K562 (cell line): ENCODE measurements around the gene ZMIZ1. TPM values are rescaled to one million over a fixed set of nuclear protein-coding genes. Genes with fewer than 3 reads are reported as not detected.

Experiments
- CHAMP1 ChIP-seq: fragments of 450-650 bp; IDR thresholded peaks from 2 replicates; pipeline ENCODE4 v1.6.1; 2016; ENCODE audit warnings: mild to moderate bottlenecking
- CHCHD3 ChIP-seq: fragments of 250-450 bp; sonication (Bioruptor Pico); IDR thresholded peaks from 2 replicates; pipeline ENCODE4 v2.1.2; 2022; ENCODE audit warnings: mild to moderate bottlenecking
- CHD4 ChIP-seq: fragments of 200-600 bp; sonication (generic); IDR thresholded peaks from 3 replicates; pipeline ENCODE4 v1.6.1; 2012; ENCODE audit warnings: low read depth, mild to moderate bottlenecking, mixed read lengths, low read length, inconsistent platforms; ENCODE audit not compliant: insufficient read depth, insufficient replicate concordance, poor library complexity, severe bottlenecking
- DEAF1 ChIP-seq: fragments of 450-650 bp; formaldehyde crosslinking; IDR thresholded peaks from 2 replicates; pipeline ENCODE4 v1.4.0; 2020; ENCODE audit warnings: mild to moderate bottlenecking, moderate library complexity
- ERF ChIP-seq: fragments of 450-650 bp; formaldehyde crosslinking; IDR thresholded peaks from 2 replicates; pipeline ENCODE4 v1.4.0; 2020; ENCODE audit warnings: mild to moderate bottlenecking, mixed read lengths
- GTF2E2 ChIP-seq: fragments of 200-800 bp; sonication (Bioruptor generic); IDR thresholded peaks from 2 replicates; pipeline ENCODE4 v1.6.1; 2016; ENCODE audit warnings: missing genetic modification characterization, missing compliant biosample characterization
- IRF9 ChIP-seq: fragments of 450-650 bp; IDR thresholded peaks from 2 replicates; pipeline ENCODE4 v1.6.1; 2016; ENCODE audit warnings: missing biosample characterization, missing genetic modification characterization
- MCM5 ChIP-seq: fragments of 450-650 bp; IDR thresholded peaks from 2 replicates; pipeline ENCODE4 v1.6.1; 2016; ENCODE audit warnings: low read depth
- PHTF2 ChIP-seq: fragments of 250-450 bp; sonication (Bioruptor Pico); IDR thresholded peaks from 2 replicates; pipeline ENCODE4 v1.5.0; 2021; ENCODE audit warnings: mild to moderate bottlenecking
- PURB ChIP-seq: sonication (generic); formaldehyde crosslinking; IDR thresholded peaks from 2 replicates; pipeline ENCODE4 v1.9.0; 2021; ENCODE audit warnings: low read depth, mild to moderate bottlenecking, missing genetic modification reagents
- SMARCB1 ChIP-seq: IDR thresholded peaks from 2 replicates; pipeline ENCODE4 v1.6.1; 2011; ENCODE audit warnings: improper control_type of control experiment, low read depth; ENCODE audit not compliant: insufficient read length
- ZFP30 ChIP-seq: fragments of 250-450 bp; sonication (Bioruptor Pico); IDR thresholded peaks from 2 replicates; pipeline ENCODE4 v1.8.0; 2022; ENCODE audit warnings: moderate library complexity, mild to moderate bottlenecking, inconsistent platforms, borderline replicate concordance
- ZNF121 ChIP-seq: sonication (generic); formaldehyde crosslinking; conservative IDR thresholded peaks from 2 replicates; pipeline ENCODE4 v1.8.0; 2022; ENCODE audit warnings: missing genetic modification reagents
- ZNF316 ChIP-seq: fragments of 450-650 bp; IDR thresholded peaks from 2 replicates; pipeline ENCODE4 v1.6.1; 2016
- ZNF57 ChIP-seq: fragments of 450-650 bp; formaldehyde crosslinking; IDR thresholded peaks from 2 replicates; pipeline ENCODE4 v1.4.0; 2020; ENCODE audit warnings: mild to moderate bottlenecking, moderate library complexity
- ZNF589 ChIP-seq: fragments of 200-800 bp; sonication (Bioruptor generic); IDR thresholded peaks from 2 replicates; pipeline ENCODE4 v1.6.1; 2016; ENCODE audit warnings: low read depth, missing genetic modification characterization, missing compliant biosample characterization
- polyA plus RNA-seq, 8 experiments: library from polyadenylated mRNA; depleted of rRNA in 4 of 8; stranded (reverse) in 5 of 8; unstranded in 3 of 8; fragments of >200 nt; fragmentation: Nextera tagmentation in 2 of 8; fragmentation: Illumina TruSeq in 1 of 8; extraction: Ambion mirVana in 2 of 8; extraction: Trizol in 1 of 8; gene quantifications; 2 replicates each; pipeline versions ENCODE4 v1.2.1 to v1.2.3, GENCODE V29; 2011 to 2014; ENCODE audit warnings: inconsistent platforms in 1 of 8, missing spikeins in 1 of 8
- total RNA-seq, 7 experiments: library from RNA; depleted of rRNA in 6 of 7; stranded (reverse); fragments of >200 nt in 6 of 7; fragmentation: Illumina TruSeq in 2 of 7; extraction: Trizol in 2 of 7; gene quantifications; 2 replicates each; pipeline versions ENCODE4 v1.2.1 to v1.2.3, GENCODE V29; 2011 to 2021; ENCODE audit warnings: low replicate concordance in 1 of 7
- TF ChIP-seq, protein P1 (sequence below): fragments of 450-650 bp; formaldehyde crosslinking; IDR thresholded peaks from 2 replicates; pipeline ENCODE4 v1.4.0; 2020; ENCODE audit warnings: mild to moderate bottlenecking, moderate library complexity
- TF ChIP-seq, protein P2 (sequence below): fragments of 250-450 bp; sonication (Bioruptor Pico); IDR thresholded peaks from 2 replicates; pipeline ENCODE4 v1.8.0; 2021; ENCODE audit warnings: moderate library complexity, mild to moderate bottlenecking, inconsistent platforms

The ZMIZ1 gene
- total and polyA plus RNA-seq, 9 of the 15 experiments (the other 6 are each of a cell fraction or from before 2014, with no cell fraction given): 1.0 to 37.3 (median 4.3) TPM

GRCh38 chr10:79149662-79150443, 81.1 kb downstream of the ZMIZ1 start (continued):
- no peak for TF ChIP-seq DEAF1 (CRISPR knock-in tag)
- no peak for TF ChIP-seq CHAMP1
- no peak for TF ChIP-seq ZNF121
- no peak for TF ChIP-seq IRF9 (tag)
- TF ChIP-seq, protein P1, sequence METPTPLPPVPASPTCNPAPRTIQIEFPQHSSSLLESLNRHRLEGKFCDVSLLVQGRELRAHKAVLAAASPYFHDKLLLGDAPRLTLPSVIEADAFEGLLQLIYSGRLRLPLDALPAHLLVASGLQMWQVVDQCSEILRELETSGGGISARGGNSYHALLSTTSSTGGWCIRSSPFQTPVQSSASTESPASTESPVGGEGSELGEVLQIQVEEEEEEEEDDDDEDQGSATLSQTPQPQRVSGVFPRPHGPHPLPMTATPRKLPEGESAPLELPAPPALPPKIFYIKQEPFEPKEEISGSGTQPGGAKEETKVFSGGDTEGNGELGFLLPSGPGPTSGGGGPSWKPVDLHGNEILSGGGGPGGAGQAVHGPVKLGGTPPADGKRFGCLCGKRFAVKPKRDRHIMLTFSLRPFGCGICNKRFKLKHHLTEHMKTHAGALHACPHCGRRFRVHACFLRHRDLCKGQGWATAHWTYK (CRISPR knock-in tag): peak; percentile 92
- TF ChIP-seq SMARCB1: no peak
- no peak for TF ChIP-seq ZNF316
- no peak for TF ChIP-seq ZNF57 (CRISPR knock-in tag)
- TF ChIP-seq CHD4: no peak
- TF ChIP-seq, protein P2, sequence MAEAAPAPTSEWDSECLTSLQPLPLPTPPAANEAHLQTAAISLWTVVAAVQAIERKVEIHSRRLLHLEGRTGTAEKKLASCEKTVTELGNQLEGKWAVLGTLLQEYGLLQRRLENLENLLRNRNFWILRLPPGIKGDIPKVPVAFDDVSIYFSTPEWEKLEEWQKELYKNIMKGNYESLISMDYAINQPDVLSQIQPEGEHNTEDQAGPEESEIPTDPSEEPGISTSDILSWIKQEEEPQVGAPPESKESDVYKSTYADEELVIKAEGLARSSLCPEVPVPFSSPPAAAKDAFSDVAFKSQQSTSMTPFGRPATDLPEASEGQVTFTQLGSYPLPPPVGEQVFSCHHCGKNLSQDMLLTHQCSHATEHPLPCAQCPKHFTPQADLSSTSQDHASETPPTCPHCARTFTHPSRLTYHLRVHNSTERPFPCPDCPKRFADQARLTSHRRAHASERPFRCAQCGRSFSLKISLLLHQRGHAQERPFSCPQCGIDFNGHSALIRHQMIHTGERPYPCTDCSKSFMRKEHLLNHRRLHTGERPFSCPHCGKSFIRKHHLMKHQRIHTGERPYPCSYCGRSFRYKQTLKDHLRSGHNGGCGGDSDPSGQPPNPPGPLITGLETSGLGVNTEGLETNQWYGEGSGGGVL (CRISPR knock-in tag): no peak
- TF ChIP-seq ZFP30 (CRISPR knock-in tag): no peak
- TF ChIP-seq PHTF2: no peak
- no peak for TF ChIP-seq MCM5
- no peak for TF ChIP-seq PURB (CRISPR knock-in tag)
- peak; percentile 83 for TF ChIP-seq ZNF589 (CRISPR knock-in tag)
- TF ChIP-seq GTF2E2 (tag): no peak
- no peak for TF ChIP-seq CHCHD3 (CRISPR knock-in tag)
- no peak for TF ChIP-seq ERF (CRISPR knock-in tag)
